H1 (cell line): ENCODE measurements around the gene FNDC11. TPM values are rescaled to one million over a fixed set of nuclear protein-coding genes. Genes with fewer than 3 reads are reported as not detected.
A peak's percentile ranks its signal among the peaks of the same experiment; 100 is the strongest.

Experiments
- CTCF ChIA-PET: fragments of 300-600 bp; sonication (Branson Sonifier 250); formaldehyde crosslinking; loops from one replicate; lab custom pipeline; 2021; ENCODE audit not compliant: partially characterized antibody; lab: Charles Lee
- POLR2A ChIA-PET: fragments of 300-600 bp; sonication (Branson Sonifier 250); formaldehyde crosslinking; loops from one replicate; lab custom pipeline; 2021; ENCODE audit warnings: inconsistent platforms; ENCODE audit not compliant: partially characterized antibody; lab: Charles Lee
- DNase-seq, 2 experiments: peaks; one replicate each; pipeline versions ENCODE4 v3.0.0 to v3.0.0-alpha.2; 2010 to 2022; ENCODE audit warnings: low spot score in 2 of 2, low read depth in 1 of 2, mixed read lengths in 1 of 2
- FAIRE-seq: peaks from 2 replicates; lab custom pipeline; 2011; peaks lifted over from hg19 to GRCh38; lab: Jason Lieb, UNC
- H2AFZ ChIP-seq: 2 replicates; pipeline ENCODE4 v1.8.1; 2012; ENCODE audit warnings: low read length, inconsistent platforms
- H2AK5ac ChIP-seq: 2 replicates; pipeline ENCODE4 v1.6.1; 2013; ENCODE audit warnings: low read depth, low read length
- H2BK120ac ChIP-seq: replicated peaks from 2 replicates; pipeline ENCODE3; 2013; ENCODE audit warnings: low read depth, low read length, inconsistent platforms
- H2BK12ac ChIP-seq: 2 replicates; pipeline ENCODE4 v1.6.1; 2013; ENCODE audit warnings: low read depth, low read length
- H2BK15ac ChIP-seq: 2 replicates; pipeline ENCODE4 v1.6.1; 2013; ENCODE audit warnings: low read length
- H2BK20ac ChIP-seq: 2 replicates; pipeline ENCODE4 v1.6.1; 2013; ENCODE audit warnings: low read length
- H2BK5ac ChIP-seq: 2 replicates; pipeline ENCODE4 v1.6.1; 2013; ENCODE audit warnings: low read depth, low read length
- H3K14ac ChIP-seq: 2 replicates; pipeline ENCODE4 v1.6.1; 2013; ENCODE audit warnings: inconsistent platforms; ENCODE audit not compliant: insufficient read length
- H3K18ac ChIP-seq: 2 replicates; pipeline ENCODE4 v1.6.1; 2013; ENCODE audit warnings: low read length; ENCODE audit errors: extremely low read depth
- H3K23ac ChIP-seq: 2 replicates; pipeline ENCODE4 v1.6.1; 2013; ENCODE audit warnings: inconsistent platforms; ENCODE audit not compliant: insufficient read length
- H3K23me2 ChIP-seq: 2 replicates; pipeline ENCODE4 v1.6.1; 2013; ENCODE audit warnings: low read depth, low read length
- H3K27ac ChIP-seq: 2 replicates; pipeline ENCODE4 v1.6.1; 2011; ENCODE audit warnings: low read depth, low read length, inconsistent platforms
- H3K27me3 ChIP-seq, 4 experiments: replicated peaks in 1 of 4; 1 replicate in 1 of 4; 2 replicates in 3 of 4; pipeline versions ENCODE4 v1.6.1 to v1.8.1; 2011 to 2013; ENCODE audit warnings: low read length in 3 of 4, mild to moderate bottlenecking in 3 of 4, inconsistent platforms in 2 of 4, mixed read lengths in 2 of 4, moderate library complexity in 1 of 4; ENCODE audit not compliant: control insufficient read depth in 3 of 4, insufficient read depth in 3 of 4; ENCODE audit errors: extremely low read depth in 1 of 4
- H3K36me3 ChIP-seq, 4 experiments: 2 replicates each; pipeline versions ENCODE4 v1.6.1 to v1.8.1; 2011 to 2013; ENCODE audit warnings: mild to moderate bottlenecking in 4 of 4, low read length in 3 of 4, moderate library complexity in 2 of 4, control low read depth in 1 of 4, inconsistent platforms in 1 of 4; ENCODE audit not compliant: insufficient read depth in 4 of 4, control insufficient read depth in 2 of 4
- H3K4ac ChIP-seq: replicated peaks from 2 replicates; pipeline ENCODE3; 2013; ENCODE audit warnings: low read length, low read depth, mixed read lengths, inconsistent platforms; ENCODE audit not compliant: insufficient read length
- H3K4me1 ChIP-seq, 4 experiments: replicated peaks in 1 of 4; 1 replicate in 1 of 4; 2 replicates in 3 of 4; pipeline versions ENCODE4 v1.6.1 to v1.8.1; 2011 to 2013; ENCODE audit warnings: low read length in 3 of 4, inconsistent platforms in 2 of 4, mixed read lengths in 1 of 4; ENCODE audit not compliant: insufficient read depth in 4 of 4, control insufficient read depth in 3 of 4
- H3K4me2 ChIP-seq, 2 experiments: 2 replicates each; pipeline versions ENCODE4 v1.6.1 to v1.8.1; 2011 to 2013; ENCODE audit warnings: low read depth in 2 of 2, low read length in 2 of 2, control low read depth in 1 of 2, inconsistent platforms in 1 of 2, mild to moderate bottlenecking in 1 of 2; ENCODE audit not compliant: insufficient read depth in 1 of 2
- H3K4me3 ChIP-seq, 4 experiments: fragments of 200-600, 300-600 bp in 1 of 4; sonication (generic), shearing (Covaris generic), sonication (Bioruptor Twin) in 1 of 4; 2 replicates each; pipeline versions ENCODE4 v1.5.1 to v1.8.1; 2011 to 2016; ENCODE audit warnings: low read length in 4 of 4, low read depth in 3 of 4, control low read depth in 2 of 4, inconsistent platforms in 2 of 4, mild to moderate bottlenecking in 2 of 4, mixed read lengths in 1 of 4, moderate library complexity in 1 of 4; ENCODE audit not compliant: insufficient read depth in 2 of 4; ENCODE audit errors: extremely low read depth in 1 of 4
- H3K56ac ChIP-seq: replicated peaks from 2 replicates; pipeline ENCODE3; 2013; ENCODE audit warnings: low read depth, mild to moderate bottlenecking, mixed read lengths, low read length, inconsistent platforms; ENCODE audit not compliant: insufficient read length
- H3K79me1 ChIP-seq: 2 replicates; pipeline ENCODE4 v1.6.1; 2013; ENCODE audit warnings: low read depth, low read length, control low read depth
- H3K79me2 ChIP-seq, 2 experiments: 2 replicates each; pipeline versions ENCODE4 v1.6.1 to v1.8.1; 2012 to 2013; ENCODE audit warnings: low read length in 2 of 2, mild to moderate bottlenecking in 2 of 2, inconsistent platforms in 1 of 2; ENCODE audit not compliant: insufficient read depth in 2 of 2, control insufficient read depth in 1 of 2
- H3K9ac ChIP-seq, 4 experiments: replicated peaks in 1 of 4; 1 replicate in 1 of 4; 2 replicates in 3 of 4; pipeline versions ENCODE4 v1.6.1 to v1.8.1; 2011 to 2013; ENCODE audit warnings: low read depth in 3 of 4, low read length in 3 of 4, control low read depth in 2 of 4, mild to moderate bottlenecking in 2 of 4, moderate library complexity in 2 of 4, inconsistent platforms in 1 of 4; ENCODE audit errors: extremely low read depth in 1 of 4
- H3K9me3 ChIP-seq, 2 experiments: 2 replicates each; pipeline versions ENCODE4 v1.6.1 to v1.8.1; 2012 to 2013; ENCODE audit warnings: mild to moderate bottlenecking in 2 of 2, moderate library complexity in 2 of 2, control low read depth in 1 of 2, inconsistent platforms in 1 of 2, low read depth in 1 of 2, low read length in 1 of 2, mixed read lengths in 1 of 2; ENCODE audit not compliant: insufficient read depth in 2 of 2
- H4K20me1 ChIP-seq, 2 experiments: replicated peaks in 1 of 2; 2 replicates each; pipeline versions ENCODE3 to v1.8.1; 2011 to 2013; ENCODE audit warnings: inconsistent platforms in 2 of 2, low read length in 2 of 2, mild to moderate bottlenecking in 1 of 2; ENCODE audit not compliant: insufficient read depth in 2 of 2, control insufficient read depth in 1 of 2
- H4K5ac ChIP-seq: 2 replicates; pipeline ENCODE4 v1.6.1; 2013; ENCODE audit warnings: low read length, low read depth, mixed read lengths, inconsistent platforms; ENCODE audit not compliant: insufficient read length
- H4K8ac ChIP-seq: 2 replicates; pipeline ENCODE4 v1.8.0; 2013; ENCODE audit warnings: mild to moderate bottlenecking, moderate library complexity, low read length, inconsistent platforms; ENCODE audit not compliant: insufficient read depth; ENCODE audit errors: extremely low read depth
- H4K91ac ChIP-seq: replicated peaks from 2 replicates; pipeline ENCODE3; 2013; ENCODE audit warnings: low read length, mixed read lengths, inconsistent platforms; ENCODE audit not compliant: insufficient read length
- KDM4A ChIP-seq: IDR thresholded peaks from one replicate; pipeline ENCODE4 v1.7.1; 2012; ENCODE audit warnings: low read depth, mild to moderate bottlenecking, moderate library complexity, low read length, inconsistent platforms; ENCODE audit not compliant: severe bottlenecking
- PHF8 ChIP-seq: fragments of 200-600 bp; sonication (generic); conservative IDR thresholded peaks from 2 replicates; pipeline ENCODE4 v1.7.1; 2012; ENCODE audit warnings: low read depth, mild to moderate bottlenecking, inconsistent platforms, low read length, moderate library complexity
- WGBS, 2 experiments: shearing (Covaris generic) in 1 of 2; methylation state at CpG; one replicate each; pipeline versions ENCODE4 v1.1.6 to v1.1.7; 2013 to 2015; ENCODE audit warnings: low lambda C conversion rate in 2 of 2, mixed read lengths in 2 of 2, inconsistent platforms in 1 of 2, low coverage in 1 of 2, missing lambda C conversion rate in 1 of 2; ENCODE audit not compliant: insufficient replicate concordance in 2 of 2, insufficient coverage in 1 of 2, insufficient read length in 1 of 2; ENCODE audit errors: extremely low coverage in 1 of 2, missing lambda C conversion rate in 1 of 2; 5-methylcytosine and 5-hydroxymethylcytosine counted together
- polyA plus RNA-seq, 7 experiments: library from polyadenylated mRNA; depleted of rRNA in 3 of 7; stranded (reverse) in 5 of 7; unstranded in 2 of 7; fragments of >200 nt in 5 of 7; fragments of 200-250 nt in 2 of 7; gene quantifications; 1 replicate in 5 of 7; 2 replicates in 1 of 7; 4 replicates in 1 of 7; pipeline versions ENCODE4 v1.2.1 to v1.2.3, GENCODE V29; 2011 to 2013; ENCODE audit warnings: missing spikeins in 2 of 7, mixed read lengths in 2 of 7
- total RNA-seq: library from RNA; stranded (reverse); fragmentation: NEBNext Ultra II Directional; extraction: Animal tissue kit (Norgen Biotek cat#: 25700); gene quantifications from 2 replicates; pipeline ENCODE4 v1.2.1, GENCODE V29; 2021

Gene FNDC11
- total and polyA plus RNA-seq, 2 of the 8 experiments (the other 6 are each of a cell fraction or from before 2014, with no cell fraction given) = 2.6 to 8.8 TPM

DNA sequence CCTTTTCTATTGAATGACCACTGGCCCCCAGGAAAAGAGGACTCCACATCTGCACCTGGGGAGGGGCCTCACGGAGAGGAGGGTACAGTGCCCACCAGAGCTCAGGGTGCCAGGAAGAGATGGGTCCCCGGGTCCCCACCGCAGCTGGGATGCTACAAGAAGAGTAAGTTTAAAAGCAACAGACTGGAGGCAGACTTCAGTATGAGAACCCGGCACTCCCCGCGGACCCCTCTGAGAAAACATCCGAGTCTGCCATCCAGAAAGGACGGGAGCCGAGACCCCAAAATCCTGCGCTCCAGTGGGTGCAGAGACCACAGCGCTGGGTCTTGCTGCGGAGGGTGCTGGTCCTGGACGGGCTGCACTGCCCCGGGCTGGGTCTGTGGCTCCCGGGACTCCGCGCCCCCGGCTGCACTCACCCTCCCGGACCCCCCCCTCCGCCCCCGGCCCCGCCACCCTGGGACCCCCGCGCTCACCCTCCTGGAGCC is 19.7 kb downstream of the FNDC11 start:
- POLR2A ChIA-PET = interaction anchor here (0.9 to 3.0 kb wide), 3 partner anchors 8 to 54 kb away, joined by 4 to 12 read pairs (median 5); partner anchors contain the start of gene GMEB2
- H2BK12ac ChIP-seq = no peak overlapping the region
- no peak overlapping the region for H3K56ac ChIP-seq
- H2BK5ac ChIP-seq = no peak overlapping the region
- H3K9me3 ChIP-seq = no peaks in the 10 kb centered on the region
- H3K4me3 ChIP-seq = peak overlapping the region; percentile 32 to 77 (median 61)
- no peak overlapping the region for H3K23ac ChIP-seq
- CTCF ChIA-PET = interaction anchor here (0.9 to 3.2 kb wide), 8 partner anchors 9 to 69 kb away, joined by 3 to 20 read pairs (median 4); partner anchors contain the start of gene PTK6
- no peaks in the 10 kb centered on the region; the same call in 1 of the 2 replicates for H3K23me2 ChIP-seq
- no peak overlapping the region for H2BK120ac ChIP-seq
- H3K4ac ChIP-seq = no peak overlapping the region
- no peak overlapping the region for H2BK20ac ChIP-seq
- peak; percentile 22 for TF ChIP-seq KDM4A
- TF ChIP-seq PHF8 = no peak
- no peaks in the 10 kb centered on the region for H3K79me2 ChIP-seq
- H4K5ac ChIP-seq = no peak overlapping the region
- H3K18ac ChIP-seq = no peak overlapping the region; the same call in 1 of the 2 replicates
- H3K79me1 ChIP-seq = no peaks in the 10 kb centered on the region
- H2BK15ac ChIP-seq = no peak overlapping the region
- FAIRE-seq = no peak
- H3K27ac ChIP-seq = no peak overlapping the region
- H2AK5ac ChIP-seq = no peak overlapping the region
- H2AFZ ChIP-seq = no peak overlapping the region
- no peaks in the 10 kb centered on the region; a peak in 1 of 7 replicates for H3K27me3 ChIP-seq
- peak overlapping the region in 3 of 4 experiments; percentile 25 to 47 (median 46); a peak in 4 of 7 replicates for H3K9ac ChIP-seq
- H3K4me1 ChIP-seq = peaks cover 0 to 6% (median 6%) of the 10 kb centered on the region in 4 experiments; a peak in 6 of 7 replicates
- 11% methylated on average over 12 of the region's 24 CpGs; no CpG with 5 or more reads in 1 of the 2 experiments for WGBS, 2 experiments
- no peak for DNase-seq
- H3K36me3 ChIP-seq = no peaks in the 10 kb centered on the region
- H4K8ac ChIP-seq = no peak overlapping the region
- H3K4me2 ChIP-seq = peak overlapping the region; percentile 63 to 95
- H4K20me1 ChIP-seq = peaks cover 0 to 3% of the 10 kb centered on the region in 2 experiments
- no peak overlapping the region for H3K14ac ChIP-seq
- H4K91ac ChIP-seq = no peak overlapping the region
